NCI-H446 (cell line): Measurements from ENCODE around the gene SPATA21.
A peak's percentile ranks its signal among the peaks of the same experiment; 100 is the strongest.

ENCODE experiments used
- DNase-seq, 2 experiments: peaks; one replicate each; lab custom pipeline; 2025; lab: John Stamatoyannopoulos, UW

The SPATA21 gene

DNA sequence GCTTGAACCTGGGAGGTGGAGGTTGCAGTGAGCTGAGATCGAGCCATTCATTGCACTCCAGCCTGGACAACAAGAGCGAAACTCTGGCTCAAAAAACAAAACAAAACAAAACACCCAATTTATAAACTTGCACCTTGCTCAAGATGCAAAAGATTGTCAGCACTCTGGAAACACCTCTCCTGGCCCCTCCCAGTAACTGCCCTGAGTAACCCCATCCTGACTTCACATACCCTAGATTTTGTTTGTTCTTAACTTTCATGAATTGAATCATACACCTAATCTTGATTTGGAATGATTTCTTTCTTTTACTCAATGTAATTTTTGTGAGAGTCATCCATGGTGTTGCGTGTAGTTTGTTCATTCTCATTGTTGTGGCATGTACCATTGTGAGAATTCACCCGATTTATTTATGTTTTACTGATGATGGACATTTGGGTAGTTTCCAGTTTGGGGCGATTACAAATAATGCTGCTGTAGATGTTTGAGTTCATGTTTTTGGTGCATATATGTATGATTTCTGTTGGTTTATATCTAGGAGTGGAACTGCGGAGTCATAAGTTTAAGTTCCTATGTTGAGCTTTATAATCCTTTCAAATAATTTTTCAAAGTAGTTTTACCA is 13.7 kb upstream of the SPATA21 start:
- DNase-seq: no peak

DNA sequence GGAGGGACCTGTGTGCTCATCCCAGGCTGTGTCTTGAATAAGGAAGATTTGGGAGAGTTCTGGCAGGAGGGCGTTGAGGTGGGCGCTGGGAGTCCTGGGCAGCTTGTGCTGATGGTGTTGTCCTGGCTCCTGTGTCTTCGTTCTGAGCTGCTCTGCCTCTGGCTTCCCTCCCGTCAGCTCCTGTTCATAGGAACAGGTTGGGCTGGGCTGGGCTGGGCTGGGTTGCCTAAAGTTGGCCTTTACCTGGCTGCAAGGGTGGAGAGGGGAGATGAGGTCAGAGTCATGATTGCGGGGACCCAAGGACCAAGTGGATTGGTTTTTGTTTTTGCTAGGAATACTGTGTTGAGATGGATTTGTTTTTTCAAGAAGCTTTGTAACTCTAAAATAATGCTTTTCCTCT is 12.4 kb upstream of the SPATA21 start:
- DNase-seq: no peak

DNA sequence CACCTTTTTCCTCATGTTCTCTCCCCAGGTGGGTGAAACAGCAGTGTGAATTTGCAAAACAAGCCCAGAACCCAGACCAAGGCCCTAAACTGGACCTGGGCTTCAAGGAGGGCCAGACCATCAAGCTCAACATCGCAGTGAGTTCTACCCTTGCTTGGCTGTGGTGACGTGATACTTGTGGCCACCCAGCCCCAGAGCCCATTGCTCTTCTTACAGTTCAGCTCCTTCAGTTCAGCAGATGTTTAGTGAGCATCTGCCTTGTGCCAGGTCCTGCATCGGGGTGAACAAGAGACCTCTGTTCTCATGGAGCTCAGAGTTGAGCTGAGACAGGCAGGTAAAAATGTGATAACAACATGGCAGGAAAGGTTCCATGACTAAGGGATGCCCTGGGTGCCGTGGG is 11.8 kb upstream of the SPATA21 start:
- DNase-seq: no peak

- DNase-seq: no peak
These were observed 10.4 kb upstream of the SPATA21 start for GRCh38 chr1:16447641-16448040.

DNA sequence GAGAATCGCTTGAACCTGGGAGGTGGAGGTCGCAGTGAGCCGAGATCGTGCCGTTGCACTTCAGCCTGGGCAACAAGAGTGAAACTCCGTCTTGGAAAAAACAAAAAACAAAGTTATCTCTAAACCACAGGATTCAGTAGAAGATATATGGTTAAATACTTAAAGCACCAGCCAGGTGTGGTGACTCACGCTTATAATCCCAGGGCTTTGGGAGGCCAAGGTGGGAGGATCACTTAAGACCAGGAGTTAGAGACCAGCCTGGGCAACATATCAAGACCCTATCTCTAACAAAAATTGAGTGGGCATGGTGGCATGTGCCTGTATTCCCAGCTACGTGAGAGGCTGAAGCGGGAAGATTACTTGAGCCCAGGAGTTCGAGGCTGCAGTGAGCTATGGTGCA is 8.9 kb upstream of the SPATA21 start:
- DNase-seq: no peak

DNA sequence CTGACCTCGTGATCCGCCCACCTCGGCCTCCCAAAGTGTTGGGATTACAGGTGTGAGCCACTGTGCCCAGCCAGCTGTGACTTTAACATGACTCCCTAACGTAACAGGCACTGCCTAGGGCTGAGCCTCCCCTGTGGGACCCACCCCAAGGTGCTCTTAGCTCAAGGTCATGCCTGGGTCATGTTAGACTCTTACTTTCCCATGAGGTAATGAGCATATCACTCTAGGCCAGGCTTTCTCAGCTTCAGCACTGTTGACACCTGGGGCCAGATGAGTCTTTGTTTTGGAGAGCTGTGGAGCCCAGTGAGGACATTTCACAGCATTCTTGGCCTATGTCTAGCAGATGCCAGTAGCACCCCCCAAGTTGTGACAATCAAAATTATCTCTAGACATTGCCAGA is 7.8 kb upstream of the SPATA21 start:
- DNase-seq: no peak

GRCh38 chr1:16443975-16444770 is 6.9 kb upstream of the SPATA21 start:
- DNase-seq: no peak

GRCh38 chr1:16442941-16443340 is 5.7 kb upstream of the SPATA21 start:
- DNase-seq: no peak

DNA sequence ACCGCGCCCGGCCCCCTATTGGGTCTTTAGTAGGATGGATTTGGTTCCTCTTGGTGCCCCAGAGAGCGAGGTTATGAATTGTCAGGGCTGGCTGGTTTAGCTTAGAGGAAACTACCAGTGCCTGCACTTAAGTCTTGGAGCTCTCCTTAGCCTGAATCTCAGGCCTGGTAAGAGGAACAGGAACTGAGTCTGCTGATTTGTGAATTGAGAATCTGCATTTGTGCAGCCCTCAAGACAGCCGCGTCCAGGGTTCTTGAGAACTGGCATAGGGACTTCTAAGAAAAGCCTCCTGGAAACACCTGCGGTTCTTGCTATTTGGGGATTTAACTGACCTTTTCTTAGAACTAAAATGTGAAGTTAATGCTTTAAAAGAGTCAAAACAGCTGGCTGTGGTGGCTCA is 5.0 kb upstream of the SPATA21 start:
- DNase-seq: no peak

DNA sequence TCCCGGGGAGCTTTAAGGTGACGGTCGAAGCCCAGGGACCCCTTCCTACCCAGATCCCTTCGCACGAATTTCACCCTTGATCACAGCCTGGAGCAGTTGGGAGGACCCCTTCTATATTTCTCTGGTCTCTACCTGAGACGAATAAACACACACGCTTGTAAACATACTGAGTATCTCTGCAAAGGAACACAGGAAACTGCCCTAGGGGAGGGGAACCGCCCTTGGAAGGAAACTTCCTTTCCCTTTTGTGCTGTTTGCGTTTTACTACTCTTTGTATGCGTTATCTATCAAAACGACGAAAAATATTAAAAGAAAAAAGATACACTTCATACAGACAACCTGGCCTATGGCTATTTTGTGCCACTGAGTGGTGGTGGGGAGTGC is 4.0 kb upstream of the SPATA21 start:
- DNase-seq: no peak

GRCh38 chr1:16440470-16441281 is 3.5 kb upstream of the SPATA21 start, which contains the start of gene NECAP2:
TSS of gene NECAP2 (plus strand) at chr1:16440724. CDS start at chr1:16440762, 38 bp downstream.
- DNase-seq: peak; percentile 90 to 98

DNA sequence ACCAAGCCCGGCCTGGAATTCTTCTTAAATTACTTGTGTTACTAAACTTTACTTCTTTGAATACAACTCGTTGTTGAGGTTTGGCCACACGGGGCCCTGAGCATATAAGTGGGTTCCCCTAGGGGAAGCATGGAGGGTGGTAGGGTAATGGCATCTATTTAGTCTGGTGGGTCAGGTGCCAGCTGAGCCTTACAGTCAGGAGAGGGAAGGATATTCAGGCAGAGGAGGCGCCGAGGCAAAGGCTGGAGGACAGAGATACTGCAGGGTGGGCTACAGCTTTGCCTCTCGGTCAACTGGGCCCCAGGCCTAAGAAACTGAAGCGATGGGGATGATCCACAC is 2.9 kb upstream of the SPATA21 start:
- peak; percentile 53 to 54 for DNase-seq

DNA sequence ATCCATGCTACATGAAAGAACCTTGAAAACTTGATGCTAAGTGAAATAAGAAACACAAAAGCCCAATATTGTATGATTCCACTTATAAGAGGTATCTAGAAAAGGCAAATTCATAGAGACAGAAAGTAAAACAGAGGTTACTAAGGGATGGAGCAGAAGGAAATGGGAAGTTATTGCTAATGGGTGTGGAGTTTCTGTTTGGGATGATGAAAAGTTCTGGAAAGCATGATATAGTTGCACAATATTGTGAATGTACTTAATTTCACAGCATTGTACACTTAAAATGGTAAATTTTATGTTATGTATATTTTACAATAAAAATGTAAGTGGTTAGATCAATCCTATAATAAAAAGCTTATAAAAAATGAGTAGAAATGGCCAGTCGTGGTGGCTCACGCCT is 1.7 kb upstream of the SPATA21 start:
- no peak for DNase-seq

GRCh38 chr1:16438516-16438915 is 1.3 kb upstream of the SPATA21 start:
- DNase-seq: no peak

DNA sequence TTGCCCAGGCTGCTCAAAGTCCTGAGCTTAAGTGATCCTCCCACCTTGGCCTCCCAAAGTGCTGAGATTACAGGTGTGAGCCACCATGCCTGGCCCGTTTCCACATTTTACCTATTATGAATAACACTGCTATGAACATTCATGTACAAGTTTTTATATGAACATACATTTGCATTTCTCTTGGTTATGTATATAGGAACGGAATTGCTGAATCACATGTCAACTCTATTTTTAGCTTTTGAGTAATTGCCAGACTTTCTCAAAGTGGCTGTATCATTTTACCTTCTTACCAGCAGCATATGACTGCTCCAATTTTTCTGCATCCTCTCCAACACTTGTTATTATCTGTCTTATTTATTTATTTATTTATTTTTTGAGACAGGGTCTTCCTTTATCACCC is 2.7 kb downstream of the SPATA21 start:
- DNase-seq: no peak

- no peak for DNase-seq
These were observed 3.2 kb downstream of the SPATA21 start for GRCh38 chr1:16434007-16434406.

DNA sequence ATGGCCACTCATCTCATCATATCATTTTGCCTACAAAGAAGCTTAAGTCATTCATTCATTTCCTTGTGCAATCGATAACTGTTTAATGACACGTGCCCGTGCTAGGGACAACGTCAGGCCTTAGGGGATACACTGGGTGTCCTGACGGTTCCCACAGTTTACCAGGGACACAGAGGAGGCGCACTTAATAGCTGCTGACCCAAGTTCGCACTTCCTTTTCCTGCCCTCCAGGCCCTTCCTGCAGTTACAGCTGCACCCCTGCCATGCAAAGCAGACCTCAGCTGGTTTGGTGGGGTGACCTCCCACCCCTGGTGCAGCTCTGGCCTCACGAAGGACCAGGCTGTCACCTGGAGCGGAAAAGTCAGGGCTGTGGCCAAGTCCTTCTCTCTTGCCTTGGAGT is 4.2 kb downstream of the SPATA21 start:
- no peak for DNase-seq

GRCh38 chr1:16430606-16431005 is 6.6 kb downstream of the SPATA21 start:
- peak in 1 of 2 experiments; percentile 10 for DNase-seq

GRCh38 chr1:16425125-16426025 is 11.8 kb downstream of the SPATA21 start:
- no peak for DNase-seq

DNA sequence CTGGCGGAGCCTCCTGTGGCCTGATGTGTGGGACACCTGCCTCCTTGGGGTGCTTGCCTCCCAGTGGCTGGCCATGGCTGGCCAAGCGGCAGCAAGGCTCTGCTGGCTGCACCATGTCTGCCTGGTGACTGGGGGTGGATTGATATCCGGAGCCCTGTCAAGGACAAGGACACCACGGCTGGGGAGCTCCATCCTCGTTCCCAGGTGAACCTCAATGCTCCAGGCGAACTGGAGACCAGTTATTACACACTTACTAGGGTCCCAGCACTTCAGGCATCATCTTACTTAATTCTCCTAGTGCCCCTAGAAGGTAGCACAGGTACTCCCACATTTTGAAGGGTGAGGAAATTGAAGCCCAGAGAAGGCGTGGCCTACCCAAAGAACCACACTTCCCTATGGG is 15.2 kb downstream of the SPATA21 start:
- no peak for DNase-seq

DNA sequence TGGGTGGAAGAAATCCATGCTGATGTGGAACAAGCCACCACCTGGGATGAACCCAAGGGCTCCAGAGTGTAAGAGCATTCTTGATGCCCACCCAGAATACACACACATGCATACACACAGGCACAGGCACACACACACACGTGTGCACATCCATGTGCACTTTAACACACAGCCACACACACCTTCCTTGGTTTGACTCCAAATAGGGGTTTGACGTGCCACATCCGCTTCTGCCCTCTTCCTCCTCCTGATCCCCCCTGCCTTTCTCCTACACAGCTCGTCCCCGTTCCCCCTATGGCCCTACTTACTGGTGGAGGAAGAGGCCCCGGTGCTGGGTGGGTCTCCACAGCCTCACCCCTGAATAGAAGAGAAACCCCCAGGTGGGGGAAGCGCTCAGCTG is 16.0 kb downstream of the SPATA21 start:
- no peak for DNase-seq
